Stomach (tissue), 9 donors: ENCODE data around the gene DNAJB2. TPM values are rescaled to one million over a fixed set of nuclear protein-coding genes. Genes with fewer than 3 reads are reported as not detected.

Source experiments
- DNase-seq, 2 donors: peaks; one replicate each; pipeline versions ENCODE4 v3.0.0 to v3.0.0-alpha.2; 2013 to 2019
- H3K27ac ChIP-seq, 5 donors: fragments of 200-600 bp in 4 of 5; sonication (generic) in 4 of 5; one replicate each; pipeline ENCODE4 v1.5.1; 2013 to 2019; ENCODE audit warnings: mild to moderate bottlenecking in 1 of 5, moderate library complexity in 1 of 5
- H3K27me3 ChIP-seq, 3 donors: fragments of 200-600 bp; sonication (generic); one replicate each; pipeline ENCODE4 v1.5.1; 2017 to 2019; ENCODE audit warnings: mixed run types in 1 of 3
- H3K36me3 ChIP-seq, 4 donors: fragments of 200-600 bp; sonication (generic); 1 replicate in 3 of 4; 2 replicates in 1 of 4; pipeline ENCODE4 v1.5.1; 2016 to 2019
- H3K4me1 ChIP-seq, 4 donors: fragments of 200-600 bp; sonication (generic); one replicate each; pipeline ENCODE4 v1.5.1; 2016 to 2019
- H3K4me3 ChIP-seq, 4 donors: fragments of 200-600 bp; sonication (generic) in 3 of 4; one replicate each; pipeline ENCODE4 v1.5.1; 2016 to 2019; ENCODE audit warnings: mild to moderate bottlenecking in 1 of 4
- H3K9me3 ChIP-seq, 4 donors: fragments of 200-600 bp; sonication (generic); one replicate each; pipeline ENCODE4 v1.5.1; 2016 to 2019
- CTCF ChIP-seq, 7 experiments: fragments of 450-650 bp in 4 of 7; fragments of 200-600 bp in 3 of 7; sonication (generic) in 3 of 7; IDR thresholded peaks; one replicate each; pipeline ENCODE4 v1.5.1; 2016 to 2019; ENCODE audit warnings: antibody characterized with exemption in 7 of 7, control low read depth in 2 of 7, mild to moderate bottlenecking in 1 of 7
- EP300 ChIP-seq: sonication (generic); formaldehyde crosslinking; IDR thresholded peaks from one replicate; pipeline ENCODE4 v1.6.1; 2017; ENCODE audit warnings: antibody characterized with exemption
- POLR2A ChIP-seq, 4 donors: fragments of 450-650 bp; IDR thresholded peaks; one replicate each; pipeline ENCODE4 v1.6.1; 2016; ENCODE audit warnings: antibody characterized with exemption in 4 of 4, control low read depth in 2 of 4, mild to moderate bottlenecking in 1 of 4, moderate library complexity in 1 of 4
- POLR2AphosphoS5 ChIP-seq, 3 donors: sonication (generic); formaldehyde crosslinking; IDR thresholded peaks; one replicate each; pipeline ENCODE4 v1.6.1; 2016; ENCODE audit warnings: antibody characterized with exemption in 3 of 3
- WGBS, 5 donors: extraction: QIAGEN DNeasy Blood & Tissue Kit in 3 of 5; methylation state at CpG; one replicate each; pipeline versions ENCODE4 v1.1.5 to v1.1.7; 2013 to 2018; 5-methylcytosine and 5-hydroxymethylcytosine counted together
- intact Hi-C: fragments of 100-400 bp; cut with DNase I; formaldehyde crosslinking; loops from one replicate; pipeline ENCODE4 v1.15.1; 2023; ENCODE audit warnings: low total_unique reads
- polyA plus RNA-seq, 3 donors: library from polyadenylated mRNA; stranded (reverse); fragments of 200-250 nt; gene quantifications; one replicate each; pipeline ENCODE4 v1.2.3, GENCODE V29; 2013
- total RNA-seq, 5 donors: library from RNA; depleted of rRNA; stranded (reverse); fragments of >200 nt; gene quantifications; one replicate each; pipeline versions ENCODE4 v1.1.0 to v1.2.3, GENCODE V29; 2014 to 2016
- donor health status: healthy with polysubstance abuse.
- donor health status: Bipolar disorder and iron deficiency.
- donor health status: healthy.

The DNAJB2 gene
- total and polyA plus RNA-seq, 8 donors: 24.4 to 88.8 (median 57.0) TPM

GRCh38 chr2:219323434-219323833, 44.3 kb downstream of the DNAJB2 start:
- H3K4me3 ChIP-seq: no peak overlapping the region
- H3K4me1 ChIP-seq: no peaks in the 10 kb centered on the region
- H3K27ac ChIP-seq: no peak overlapping the region
- 62 to 73% (median 71%) methylated on average over 4 of the region's 4 CpGs for WGBS, 5 donors
- no peak for DNase-seq
- intact Hi-C loops: no loop called here
- no peaks in the 10 kb centered on the region for H3K36me3 ChIP-seq
- H3K27me3 ChIP-seq: peaks cover 0 to 79% (median 33%) of the 10 kb centered on the region in 3 donors
- no peaks in the 10 kb centered on the region for H3K9me3 ChIP-seq
- TF ChIP-seq POLR2A (IDR thresholded peaks at IDR 0.05) (no peak), EP300 (no peak), POLR2AphosphoS5 (IDR thresholded peaks at IDR 0.05) (no peak), CTCF (IDR thresholded peaks at IDR 0.05) (no peak)

- no peak overlapping the region for H3K27ac ChIP-seq
- H3K36me3 ChIP-seq: no peaks in the 10 kb centered on the region
- peaks cover 0 to 84% (median 33%) of the 10 kb centered on the region in 3 donors for H3K27me3 ChIP-seq
- DNase-seq: no peak
- no peak for TF ChIP-seq POLR2AphosphoS5 (IDR thresholded peaks at IDR 0.05)
- TF ChIP-seq EP300: no peak
- no peak for TF ChIP-seq POLR2A (IDR thresholded peaks at IDR 0.05)
- no peak for TF ChIP-seq CTCF (IDR thresholded peaks at IDR 0.05)
- WGBS, 5 donors: 77 to 91% (median 87%) methylated on average over 4 of the region's 4 CpGs
- intact Hi-C loops: no loop called here
- H3K4me3 ChIP-seq: no peak overlapping the region
- no peaks in the 10 kb centered on the region for H3K4me1 ChIP-seq
- H3K9me3 ChIP-seq: no peaks in the 10 kb centered on the region
These were observed 46.0 kb downstream of the DNAJB2 start for GRCh38 chr2:219325136-219325535.

- H3K4me3 ChIP-seq: no peak overlapping the region
- intact Hi-C loops: no loop called here
- WGBS, 5 donors: 66 to 71% (median 68%) methylated on average over 9 of the region's 9 CpGs
- H3K36me3 ChIP-seq: no peaks in the 10 kb centered on the region
- H3K27me3 ChIP-seq: peaks cover 2 to 84% (median 38%) of the 10 kb centered on the region in 3 donors
- TF ChIP-seq POLR2AphosphoS5 (IDR thresholded peaks at IDR 0.05): no peak
- no peak for TF ChIP-seq CTCF (IDR thresholded peaks at IDR 0.05)
- no peak for TF ChIP-seq EP300
- TF ChIP-seq POLR2A (IDR thresholded peaks at IDR 0.05): no peak
- H3K27ac ChIP-seq: no peak overlapping the region
- H3K9me3 ChIP-seq: no peaks in the 10 kb centered on the region
- DNase-seq: no peak
- H3K4me1 ChIP-seq: no peaks in the 10 kb centered on the region
These were observed 46.6 kb downstream of the DNAJB2 start for GRCh38 chr2:219325657-219326315.

- TF ChIP-seq POLR2A (IDR thresholded peaks at IDR 0.05) (no peak), POLR2AphosphoS5 (IDR thresholded peaks at IDR 0.05) (no peak), EP300 (no peak), CTCF (IDR thresholded peaks at IDR 0.05) (no peak)
- H3K4me1 ChIP-seq: peaks cover 0 to 7% (median 0%) of the 10 kb centered on the region in 4 donors
- H3K27ac ChIP-seq: no peak overlapping the region
- 33 to 59% (median 55%) methylated on average over 2 of the region's 2 CpGs for WGBS, 5 donors
- H3K9me3 ChIP-seq: peaks cover 0 to 13% (median 0%) of the 10 kb centered on the region in 4 donors
- DNase-seq: peak in 1 of 2 donors; percentile 46
- intact Hi-C loops: no loop called here
- no peaks in the 10 kb centered on the region for H3K36me3 ChIP-seq
- no peak overlapping the region for H3K4me3 ChIP-seq
- peaks cover 15 to 88% (median 44%) of the 10 kb centered on the region in 3 donors for H3K27me3 ChIP-seq
These were observed 48.6 kb downstream of the DNAJB2 start for GRCh38 chr2:219327719-219328118.
